ENCODE data around the gene LRCH1. TPM values are rescaled to one million over a fixed set of nuclear protein-coding genes. Genes with fewer than 3 reads are reported as not detected.

The LRCH1 gene
- total RNA-seq, 1 experiment from 2014 or later = 10.9 TPM

DNA sequence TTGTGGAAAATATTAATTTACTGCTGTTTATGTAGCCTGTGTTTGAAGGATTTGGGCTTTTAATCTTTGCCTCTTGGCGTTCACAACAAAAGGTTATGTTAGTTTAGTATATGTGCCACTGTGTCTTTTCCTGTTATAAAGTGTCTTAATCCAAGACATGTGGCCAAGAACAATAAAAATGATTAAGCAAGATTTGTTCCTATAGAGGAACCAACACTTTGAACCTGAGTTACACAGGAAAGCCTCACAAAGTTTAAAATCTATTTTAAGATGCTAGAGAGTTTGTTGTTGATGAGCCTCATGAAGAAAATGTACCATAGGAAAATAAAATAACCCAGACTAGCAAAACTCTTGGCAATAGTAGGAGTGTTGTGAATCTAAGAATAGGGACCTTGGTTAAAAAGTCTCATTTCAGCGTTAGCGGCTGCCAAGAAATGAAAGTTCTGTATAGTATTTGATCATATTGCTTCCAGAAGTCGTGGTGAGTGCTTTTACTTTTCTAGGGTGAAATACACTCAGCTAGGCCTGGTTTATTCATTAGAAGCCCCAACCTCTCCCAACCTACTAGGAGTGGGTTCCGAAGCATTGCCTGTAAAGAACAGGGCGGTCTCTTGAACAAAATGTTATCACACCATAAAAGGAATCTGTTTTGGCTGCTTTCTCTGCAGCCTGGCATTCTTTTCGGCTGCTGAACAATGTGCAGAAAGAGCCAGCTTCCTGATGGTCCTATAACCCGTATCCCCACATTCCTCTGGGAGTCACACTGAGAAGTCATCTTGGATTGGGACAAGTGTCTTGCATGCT lies 102.6 kb downstream of the LRCH1 start:
- no peak overlapping the region for H3K4me3 ChIP-seq
- no peak overlapping the region for H3K27ac ChIP-seq
- H3K36me3 ChIP-seq = no peaks in the 10 kb centered on the region; the same call in 1 of the 2 replicates
- no peaks in the 10 kb centered on the region for H3K9me3 ChIP-seq (replicated peaks)
- no peaks in the 10 kb centered on the region for H3K27me3 ChIP-seq
- no peak for DNase-seq
- no peaks in the 10 kb centered on the region for H3K4me1 ChIP-seq

DNA sequence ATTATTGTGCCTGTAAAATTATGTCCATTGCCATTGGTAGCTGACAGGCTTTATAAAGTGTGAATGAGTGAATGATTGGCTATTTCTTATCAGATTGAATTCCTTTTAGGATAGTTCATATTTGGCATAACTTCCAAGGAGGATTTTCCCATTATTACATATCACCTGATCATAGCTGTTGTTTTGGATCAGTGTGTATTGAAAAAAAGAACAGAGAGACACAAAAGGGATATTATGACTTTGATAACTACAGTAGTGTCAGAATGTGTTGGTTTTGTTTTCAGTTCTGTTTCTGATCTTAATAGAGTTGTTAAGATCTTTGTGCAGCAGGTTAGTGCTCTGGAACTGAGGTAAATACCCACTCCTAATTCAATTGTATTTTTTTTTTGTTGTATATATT lies 103.8 kb downstream of the LRCH1 start:
- Histone ChIP-seq H3K4me1 (no peaks in the 10 kb centered on the region), H3K4me3 (no peak overlapping the region), H3K36me3 (no peaks in the 10 kb centered on the region; the same call in 1 of the 2 replicates), H3K27me3 (no peaks in the 10 kb centered on the region), H3K27ac (no peak overlapping the region), H3K9me3 (replicated peaks) (no peaks in the 10 kb centered on the region)
- DNase-seq = no peak

DNA sequence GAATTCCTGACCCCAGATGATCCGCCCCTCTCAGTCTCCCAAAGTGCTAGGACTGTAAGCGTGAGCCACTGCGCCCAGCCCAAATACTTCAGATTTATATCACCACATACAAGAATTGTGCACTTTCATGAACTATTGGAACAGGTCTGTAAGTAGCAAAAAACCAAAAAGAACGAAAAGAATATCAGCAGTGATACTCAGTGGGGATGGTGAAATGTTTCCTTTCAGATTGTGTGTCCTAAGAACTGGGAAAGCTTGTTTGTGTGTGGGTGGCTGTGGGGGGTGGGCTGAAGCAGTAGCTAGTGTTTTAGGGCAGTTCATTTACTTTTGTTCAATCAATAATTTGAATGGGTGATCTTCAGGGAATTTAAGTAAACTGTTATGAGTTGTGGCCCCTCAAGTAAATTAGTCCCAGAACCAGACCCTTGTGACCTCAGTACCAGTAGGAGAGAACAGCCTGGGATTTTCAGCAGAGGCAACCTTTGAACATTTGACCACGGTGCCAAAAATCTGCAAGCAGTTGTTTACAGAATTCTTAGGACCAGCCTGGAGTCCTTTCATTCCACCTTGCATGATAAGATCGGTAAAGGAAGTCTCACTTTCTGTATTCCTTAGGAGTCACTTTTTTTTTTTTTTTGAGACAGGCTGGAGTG lies 106.6 kb downstream of the LRCH1 start:
- Histone ChIP-seq H3K9me3 (replicated peaks) (no peaks in the 10 kb centered on the region), H3K27me3 (no peaks in the 10 kb centered on the region), H3K4me3 (no peak overlapping the region), H3K36me3 (no peaks in the 10 kb centered on the region; the same call in 1 of the 2 replicates), H3K4me1 (peaks cover 3% of the 10 kb centered on the region; the same call in 1 of the 2 replicates), H3K27ac (no peak overlapping the region)
- no peak for DNase-seq

- Histone ChIP-seq H3K27me3 (no peaks in the 10 kb centered on the region), H3K4me1 (peaks cover 7% of the 10 kb centered on the region), H3K9me3 (replicated peaks) (no peaks in the 10 kb centered on the region), H3K4me3 (no peak overlapping the region), H3K36me3 (no peaks in the 10 kb centered on the region; the same call in 1 of the 2 replicates), H3K27ac (no peak overlapping the region)
- no peak for DNase-seq
Measured at GRCh38 chr13:46660416-46660815, 107.4 kb downstream of the LRCH1 start.

DNA sequence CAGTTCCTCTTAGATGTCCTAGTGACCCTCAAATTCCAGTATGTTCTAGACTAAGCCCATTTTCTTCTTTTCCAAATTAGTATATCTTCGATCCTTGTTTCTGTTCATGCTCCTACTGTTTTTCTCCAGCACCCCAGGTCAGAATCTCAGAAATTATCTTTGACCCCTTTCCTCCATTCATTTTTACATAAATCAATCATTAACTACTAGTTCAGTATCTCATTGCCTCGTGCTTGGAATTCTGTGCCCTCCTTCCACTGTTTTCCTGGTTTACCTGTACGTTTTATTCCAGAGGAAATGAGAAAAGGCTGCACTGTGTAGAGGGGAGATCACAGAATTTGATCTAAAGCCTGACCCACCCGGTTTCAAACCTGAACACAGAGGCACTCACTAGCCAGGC lies 107.9 kb downstream of the LRCH1 start:
- no peaks in the 10 kb centered on the region for H3K9me3 ChIP-seq (replicated peaks)
- no peak overlapping the region for H3K4me3 ChIP-seq
- no peaks in the 10 kb centered on the region for H3K27me3 ChIP-seq
- DNase-seq = no peak
- no peak overlapping the region for H3K27ac ChIP-seq
- H3K36me3 ChIP-seq = no peaks in the 10 kb centered on the region; the same call in 1 of the 2 replicates
- H3K4me1 ChIP-seq = peaks cover 12% of the 10 kb centered on the region

DNA sequence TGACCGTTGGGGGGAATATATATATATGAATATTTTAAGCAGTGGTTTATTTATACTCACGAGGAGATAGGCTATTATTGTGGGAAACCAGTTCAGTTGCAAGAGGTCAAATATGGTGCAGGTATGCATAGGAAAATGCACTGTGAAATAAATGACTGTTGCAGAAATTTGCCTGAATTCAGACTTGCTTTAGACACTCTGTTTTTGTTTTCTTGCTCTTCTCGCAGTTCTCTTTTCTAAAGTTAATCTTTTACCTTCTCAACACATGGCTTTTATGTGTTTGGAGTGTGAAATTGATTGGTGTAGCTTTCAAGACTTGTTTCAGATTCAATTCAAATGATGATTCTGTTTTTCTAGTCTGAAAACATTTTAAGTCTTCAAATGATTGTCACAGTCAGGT lies 109.7 kb downstream of the LRCH1 start:
- peaks cover 20% of the 10 kb centered on the region for H3K4me1 ChIP-seq
- no peaks in the 10 kb centered on the region for H3K9me3 ChIP-seq (replicated peaks)
- no peak overlapping the region for H3K27ac ChIP-seq
- no peaks in the 10 kb centered on the region for H3K27me3 ChIP-seq
- H3K36me3 ChIP-seq = no peaks in the 10 kb centered on the region
- H3K4me3 ChIP-seq = no peak overlapping the region
- no peak for DNase-seq

DNA sequence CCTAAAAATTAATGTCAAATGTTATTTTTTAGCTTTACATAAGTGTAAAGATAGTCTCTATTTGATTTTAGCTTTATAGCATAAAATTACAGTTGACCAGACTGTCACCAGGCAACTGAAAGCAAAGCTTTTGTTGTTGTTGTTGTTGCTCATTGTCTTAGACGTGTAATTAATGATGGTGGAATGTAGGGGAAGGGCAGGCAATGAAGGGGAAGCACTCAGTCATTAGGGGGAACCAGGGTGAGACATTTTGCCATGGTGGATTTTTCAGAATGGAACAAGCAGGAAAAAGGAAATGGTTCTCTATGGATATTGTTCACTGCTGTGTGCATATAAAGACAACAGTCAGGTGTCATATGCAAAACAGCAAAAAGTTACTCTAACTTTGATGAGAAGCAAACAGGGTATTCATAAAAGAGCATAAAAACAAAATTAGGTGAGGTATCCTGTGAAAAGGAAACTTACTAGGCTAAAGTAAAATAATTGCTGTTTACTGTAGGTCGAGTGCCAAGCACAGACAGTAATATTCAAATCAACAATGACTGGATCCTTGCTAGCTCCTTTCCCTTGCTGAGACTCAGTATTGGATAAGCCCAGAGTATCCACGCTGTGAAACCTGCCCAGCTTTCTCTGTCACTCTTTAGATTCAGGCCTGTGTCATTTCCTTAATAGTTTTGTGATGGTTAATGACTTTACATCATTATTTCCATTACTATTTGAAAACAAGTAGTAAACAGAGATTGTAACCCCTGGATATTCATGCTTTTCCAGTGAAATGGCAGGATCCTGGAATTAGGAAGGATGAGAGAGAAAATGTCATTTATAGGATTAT lies 110.5 kb downstream of the LRCH1 start:
- no peak for DNase-seq
- H3K36me3 ChIP-seq = no peaks in the 10 kb centered on the region
- H3K4me3 ChIP-seq = no peak overlapping the region
- peaks cover 23% of the 10 kb centered on the region for H3K4me1 ChIP-seq
- H3K9me3 ChIP-seq (replicated peaks) = no peaks in the 10 kb centered on the region
- H3K27me3 ChIP-seq = no peaks in the 10 kb centered on the region
- H3K27ac ChIP-seq = no peak overlapping the region

- H3K4me3 ChIP-seq = no peak overlapping the region
- H3K36me3 ChIP-seq = no peaks in the 10 kb centered on the region
- peaks cover 28% of the 10 kb centered on the region for H3K4me1 ChIP-seq
- DNase-seq = no peak
- H3K9me3 ChIP-seq (replicated peaks) = no peaks in the 10 kb centered on the region
- H3K27me3 ChIP-seq = no peaks in the 10 kb centered on the region
- H3K27ac ChIP-seq = no peak overlapping the region
Measured at GRCh38 chr13:46664195-46664594, 111.2 kb downstream of the LRCH1 start.

- Histone ChIP-seq H3K27ac (peak overlapping the region; percentile 47; the same call in 1 of the 2 replicates), H3K9me3 (replicated peaks) (no peaks in the 10 kb centered on the region), H3K4me1 (peaks cover 32% of the 10 kb centered on the region), H3K36me3 (0 out of 2 replicates have a peak, but pooled peaks cover 2% of the 10 kb centered on the region), H3K4me3 (no peak overlapping the region), H3K27me3 (no peaks in the 10 kb centered on the region)
- no peak for DNase-seq
Measured at GRCh38 chr13:46665248-46665632, 112.3 kb downstream of the LRCH1 start.

- Histone ChIP-seq H3K27ac (peak overlapping the region; percentile 47), H3K4me1 (peaks cover 32% of the 10 kb centered on the region)
- peak; percentile 35 to 71 for DNase-seq
Measured at GRCh38 chr13:46665633-46666482, 112.9 kb downstream of the LRCH1 start.

GRCh38 chr13:46666727-46667456 lies 113.9 kb downstream of the LRCH1 start:
- Histone ChIP-seq H3K4me1 (peaks cover 32% of the 10 kb centered on the region), H3K9me3 (replicated peaks) (no peaks in the 10 kb centered on the region), H3K27ac (peak overlapping the region; percentile 47; the same call in 1 of the 2 replicates), H3K4me3 (no peak overlapping the region), H3K27me3 (no peaks in the 10 kb centered on the region), H3K36me3 (peaks cover 2% of the 10 kb centered on the region; the same call in 1 of the 2 replicates)
- peak in 1 of 2 experiments; percentile 26 for DNase-seq

More at GRCh38 chr13:46665633-46666482, 112.9 kb downstream of the LRCH1 start:
- Histone ChIP-seq H3K27me3 (no peaks in the 10 kb centered on the region), H3K36me3 (peaks cover 2% of the 10 kb centered on the region; the same call in 1 of the 2 replicates), H3K9me3 (replicated peaks) (no peaks in the 10 kb centered on the region), H3K4me3 (no peak overlapping the region)

GRCh38 chr13:46667687-46668281 lies 114.8 kb downstream of the LRCH1 start:
- Histone ChIP-seq H3K27me3 (no peaks in the 10 kb centered on the region), H3K4me1 (peaks cover 30% of the 10 kb centered on the region), H3K4me3 (no peak overlapping the region), H3K36me3 (peaks cover 4% of the 10 kb centered on the region; the same call in 1 of the 2 replicates), H3K27ac (no peak overlapping the region), H3K9me3 (replicated peaks) (no peaks in the 10 kb centered on the region)
- no peak for DNase-seq

- peaks cover 4% of the 10 kb centered on the region; the same call in 1 of the 2 replicates for H3K36me3 ChIP-seq
- DNase-seq = no peak
- no peaks in the 10 kb centered on the region for H3K9me3 ChIP-seq (replicated peaks)
- H3K4me3 ChIP-seq = no peak overlapping the region
- no peaks in the 10 kb centered on the region for H3K27me3 ChIP-seq
- H3K27ac ChIP-seq = no peak overlapping the region
- H3K4me1 ChIP-seq = peaks cover 29% of the 10 kb centered on the region
Measured at GRCh38 chr13:46668302-46668720, 115.3 kb downstream of the LRCH1 start.
